ENCODE results near the gene C5.

C5 gene

GRCh38 chr9:120944948-120945347 lies 105.1 kb downstream of the C5 start:
- Histone ChIP-seq H3K27me3 (ENCODE audit: insufficient read depth, low read length) (no peaks in the 10 kb centered on the region), H2AFZ (ENCODE audit: low read length, unreplicated experiment) (no peak overlapping the region), H3K4me3 (ENCODE audit: low read depth, low read length) (no peak overlapping the region), H3K79me2 (ENCODE audit: control insufficient read depth, insufficient read depth, low read length, unreplicated experiment) (no peaks in the 10 kb centered on the region), H3K4me1 (ENCODE audit: control insufficient read depth, insufficient read depth, low read length, unreplicated experiment) (peaks cover 48% of the 10 kb centered on the region), H3K36me3 (ENCODE audit: insufficient read depth, low read length) (no peaks in the 10 kb centered on the region), H3K27ac (ENCODE audit: low read depth, low read length) (no peak overlapping the region)

- no peaks in the 10 kb centered on the region for H3K79me2 ChIP-seq (ENCODE audit: control insufficient read depth, insufficient read depth, low read length, unreplicated experiment)
- H3K4me3 ChIP-seq (ENCODE audit: low read depth, low read length): no peak overlapping the region
- H2AFZ ChIP-seq (ENCODE audit: low read length, unreplicated experiment): no peak overlapping the region
- H3K27ac ChIP-seq (ENCODE audit: low read depth, low read length): no peak overlapping the region
- H3K36me3 ChIP-seq (ENCODE audit: insufficient read depth, low read length): no peaks in the 10 kb centered on the region
- no peaks in the 10 kb centered on the region for H3K27me3 ChIP-seq (ENCODE audit: insufficient read depth, low read length)
- H3K4me1 ChIP-seq (ENCODE audit: control insufficient read depth, insufficient read depth, low read length, unreplicated experiment): peaks cover 48% of the 10 kb centered on the region
Measured at GRCh38 chr9:120944434-120944843, 105.6 kb downstream of the C5 start.

- no peaks in the 10 kb centered on the region for H3K79me2 ChIP-seq (ENCODE audit: control insufficient read depth, insufficient read depth, low read length, unreplicated experiment)
- H3K27ac ChIP-seq (ENCODE audit: low read depth, low read length): peak overlapping the region; percentile 60; the same call in 1 of the 2 replicates
- peaks cover 56% of the 10 kb centered on the region for H3K4me1 ChIP-seq (ENCODE audit: control insufficient read depth, insufficient read depth, low read length, unreplicated experiment)
- no peak overlapping the region for H3K4me3 ChIP-seq (ENCODE audit: low read depth, low read length)
- H2AFZ ChIP-seq (ENCODE audit: low read length, unreplicated experiment): peak overlapping the region; percentile 36
- H3K36me3 ChIP-seq (ENCODE audit: insufficient read depth, low read length): no peaks in the 10 kb centered on the region
- H3K27me3 ChIP-seq (ENCODE audit: insufficient read depth, low read length): no peaks in the 10 kb centered on the region
Measured at GRCh38 chr9:120942186-120943001, 107.7 kb downstream of the C5 start.

GRCh38 chr9:120941046-120941770 lies 108.9 kb downstream of the C5 start:
- no peaks in the 10 kb centered on the region for H3K27me3 ChIP-seq (ENCODE audit: insufficient read depth, low read length)
- no peaks in the 10 kb centered on the region for H3K79me2 ChIP-seq (ENCODE audit: control insufficient read depth, insufficient read depth, low read length, unreplicated experiment)
- H3K4me1 ChIP-seq (ENCODE audit: control insufficient read depth, insufficient read depth, low read length, unreplicated experiment): peaks cover 56% of the 10 kb centered on the region
- H3K4me3 ChIP-seq (ENCODE audit: low read depth, low read length): peak overlapping the region; percentile 52; the same call in 1 of the 2 replicates
- H2AFZ ChIP-seq (ENCODE audit: low read length, unreplicated experiment): no peak overlapping the region
- H3K36me3 ChIP-seq (ENCODE audit: insufficient read depth, low read length): no peaks in the 10 kb centered on the region
- peak overlapping the region; percentile 60 for H3K27ac ChIP-seq (ENCODE audit: low read depth, low read length)

GRCh38 chr9:120940573-120940972 lies 109.5 kb downstream of the C5 start:
- Histone ChIP-seq H3K27ac (ENCODE audit: low read depth, low read length) (peak overlapping the region; percentile 60; the same call in 1 of the 2 replicates), H3K36me3 (ENCODE audit: insufficient read depth, low read length) (no peaks in the 10 kb centered on the region), H3K79me2 (ENCODE audit: control insufficient read depth, insufficient read depth, low read length, unreplicated experiment) (no peaks in the 10 kb centered on the region), H2AFZ (ENCODE audit: low read length, unreplicated experiment) (no peak overlapping the region), H3K27me3 (ENCODE audit: insufficient read depth, low read length) (no peaks in the 10 kb centered on the region), H3K4me3 (ENCODE audit: low read depth, low read length) (no peak overlapping the region), H3K4me1 (ENCODE audit: control insufficient read depth, insufficient read depth, low read length, unreplicated experiment) (peaks cover 56% of the 10 kb centered on the region)

GRCh38 chr9:120938851-120939250 lies 111.2 kb downstream of the C5 start:
- Histone ChIP-seq H2AFZ (ENCODE audit: low read length, unreplicated experiment) (no peak overlapping the region), H3K4me3 (ENCODE audit: low read depth, low read length) (no peak overlapping the region), H3K4me1 (ENCODE audit: control insufficient read depth, insufficient read depth, low read length, unreplicated experiment) (peaks cover 67% of the 10 kb centered on the region), H3K27ac (ENCODE audit: low read depth, low read length) (no peak overlapping the region), H3K27me3 (ENCODE audit: insufficient read depth, low read length) (no peaks in the 10 kb centered on the region), H3K36me3 (ENCODE audit: insufficient read depth, low read length) (no peaks in the 10 kb centered on the region), H3K79me2 (ENCODE audit: control insufficient read depth, insufficient read depth, low read length, unreplicated experiment) (no peaks in the 10 kb centered on the region)

GRCh38 chr9:120937596-120937995 lies 112.5 kb downstream of the C5 start:
- Histone ChIP-seq H3K4me1 (ENCODE audit: control insufficient read depth, insufficient read depth, low read length, unreplicated experiment) (peaks cover 64% of the 10 kb centered on the region), H3K4me3 (ENCODE audit: low read depth, low read length) (no peak overlapping the region), H3K36me3 (ENCODE audit: insufficient read depth, low read length) (no peaks in the 10 kb centered on the region), H3K79me2 (ENCODE audit: control insufficient read depth, insufficient read depth, low read length, unreplicated experiment) (no peaks in the 10 kb centered on the region), H3K27me3 (ENCODE audit: insufficient read depth, low read length) (no peaks in the 10 kb centered on the region), H3K27ac (ENCODE audit: low read depth, low read length) (peak overlapping the region; percentile 85), H2AFZ (ENCODE audit: low read length, unreplicated experiment) (peak overlapping the region; percentile 70)

DNA sequence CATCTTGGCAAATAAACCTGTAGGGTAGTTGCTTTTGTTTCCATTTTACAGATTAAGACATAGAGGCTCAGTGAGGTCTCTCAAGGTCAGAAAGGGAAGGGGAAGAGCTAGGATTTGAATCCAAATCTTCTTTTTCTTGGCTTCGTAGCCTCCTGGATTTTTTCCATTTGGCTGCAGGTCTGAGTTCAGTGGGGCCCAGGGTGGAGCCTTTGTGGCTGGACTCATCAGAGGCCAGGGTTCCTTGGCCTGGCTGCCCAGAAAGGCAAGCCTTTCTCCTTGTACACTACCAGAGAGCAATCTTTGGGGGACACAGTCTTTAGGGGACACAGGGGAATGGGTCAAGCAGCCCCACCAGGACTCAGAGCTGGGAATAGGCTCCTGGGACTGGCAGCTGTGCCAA lies 112.9 kb downstream of the C5 start:
- H3K79me2 ChIP-seq (ENCODE audit: control insufficient read depth, insufficient read depth, low read length, unreplicated experiment): no peaks in the 10 kb centered on the region
- H2AFZ ChIP-seq (ENCODE audit: low read length, unreplicated experiment): peak overlapping the region; percentile 70
- H3K4me1 ChIP-seq (ENCODE audit: control insufficient read depth, insufficient read depth, low read length, unreplicated experiment): peaks cover 62% of the 10 kb centered on the region
- H3K27ac ChIP-seq (ENCODE audit: low read depth, low read length): peak overlapping the region; percentile 85
- no peaks in the 10 kb centered on the region for H3K27me3 ChIP-seq (ENCODE audit: insufficient read depth, low read length)
- H3K36me3 ChIP-seq (ENCODE audit: insufficient read depth, low read length): no peaks in the 10 kb centered on the region
- H3K4me3 ChIP-seq (ENCODE audit: low read depth, low read length): no peak overlapping the region

GRCh38 chr9:120936764-120937122 lies 113.3 kb downstream of the C5 start:
- Histone ChIP-seq H3K4me1 (ENCODE audit: control insufficient read depth, insufficient read depth, low read length, unreplicated experiment) (peaks cover 62% of the 10 kb centered on the region), H3K27me3 (ENCODE audit: insufficient read depth, low read length) (no peaks in the 10 kb centered on the region), H3K27ac (ENCODE audit: low read depth, low read length) (peak overlapping the region; percentile 85), H3K36me3 (ENCODE audit: insufficient read depth, low read length) (no peaks in the 10 kb centered on the region), H3K79me2 (ENCODE audit: control insufficient read depth, insufficient read depth, low read length, unreplicated experiment) (no peaks in the 10 kb centered on the region), H3K4me3 (ENCODE audit: low read depth, low read length) (no peak overlapping the region), H2AFZ (ENCODE audit: low read length, unreplicated experiment) (no peak overlapping the region)

DNA sequence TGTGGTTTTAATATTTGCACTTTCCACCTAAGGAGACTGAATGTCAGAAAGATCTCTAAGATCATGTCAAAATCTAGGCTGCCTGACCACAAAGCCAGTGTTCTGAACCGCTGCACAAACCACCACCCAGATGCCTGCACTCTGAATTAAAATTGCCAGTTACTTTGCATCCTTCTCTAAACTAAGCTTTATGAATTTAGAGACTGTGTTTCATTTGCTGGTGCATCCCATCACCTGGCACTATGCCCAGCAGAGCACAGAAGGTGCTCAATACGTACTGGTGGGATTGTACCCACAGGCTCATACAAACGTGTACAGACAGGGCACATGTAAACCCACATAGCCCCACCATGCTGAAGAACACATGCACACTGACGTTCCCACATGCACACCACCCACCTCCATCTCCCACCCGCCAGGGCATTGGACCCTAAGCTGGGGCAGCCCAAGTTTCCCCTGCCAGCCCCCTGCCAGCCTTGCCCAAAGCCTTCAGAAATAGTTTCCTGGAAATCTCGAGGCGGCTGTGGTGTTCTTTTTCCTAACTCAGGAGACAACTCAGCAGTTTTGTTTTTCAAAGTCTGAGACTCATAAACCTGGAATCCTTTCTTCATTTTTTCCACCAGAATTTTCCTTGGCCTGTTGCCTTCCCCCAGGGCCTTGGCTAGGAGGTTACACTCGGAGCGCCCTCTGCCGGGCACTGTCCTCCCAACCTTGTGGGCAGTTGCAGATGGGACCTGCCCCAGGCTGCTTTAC lies 113.9 kb downstream of the C5 start:
- no peaks in the 10 kb centered on the region for H3K27me3 ChIP-seq (ENCODE audit: insufficient read depth, low read length)
- no peaks in the 10 kb centered on the region for H3K36me3 ChIP-seq (ENCODE audit: insufficient read depth, low read length)
- no peaks in the 10 kb centered on the region for H3K79me2 ChIP-seq (ENCODE audit: control insufficient read depth, insufficient read depth, low read length, unreplicated experiment)
- H3K4me3 ChIP-seq (ENCODE audit: low read depth, low read length): peak overlapping the region; percentile 49
- H3K27ac ChIP-seq (ENCODE audit: low read depth, low read length): peak overlapping the region; percentile 85
- peaks cover 62% of the 10 kb centered on the region for H3K4me1 ChIP-seq (ENCODE audit: control insufficient read depth, insufficient read depth, low read length, unreplicated experiment)
- peak overlapping the region; percentile 16 for H2AFZ ChIP-seq (ENCODE audit: low read length, unreplicated experiment)
